ENCODE data around the gene FBXO36.

FBXO36 gene

GRCh38 chr2:229901819-229902218 is 20.5 kb upstream of the FBXO36 start:
- TF ChIP-seq TAF1 (IDR thresholded peaks at IDR 0.05; ENCODE audit: borderline replicate concordance, insufficient read depth, low read length) = no peak
- no peak for TF ChIP-seq SIN3A (IDR thresholded peaks at IDR 0.05; ENCODE audit: borderline replicate concordance, insufficient read depth, low read length)
- no peak for TF ChIP-seq REST (IDR thresholded peaks at IDR 0.05; ENCODE audit: insufficient read depth in 1 of 2, low read depth in 2 of 2, low read length in 2 of 2)

GRCh38 chr2:229903037-229903436 is 19.3 kb upstream of the FBXO36 start:
- no peak for TF ChIP-seq TAF1 (IDR thresholded peaks at IDR 0.05; ENCODE audit: borderline replicate concordance, insufficient read depth, low read length)
- TF ChIP-seq SIN3A (IDR thresholded peaks at IDR 0.05; ENCODE audit: borderline replicate concordance, insufficient read depth, low read length) = no peak
- TF ChIP-seq REST (IDR thresholded peaks at IDR 0.05; ENCODE audit: insufficient read depth in 1 of 2, low read depth in 2 of 2, low read length in 2 of 2) = no peak
- TF ChIP-seq FOXP2 (optimal IDR thresholded peaks at IDR 0.05; ENCODE audit: borderline replicate concordance, extremely low read depth, extremely low read length, insufficient read depth) = no peak
- no peak for TF ChIP-seq POLR2AphosphoS5 (IDR thresholded peaks at IDR 0.05; ENCODE audit: low read depth, low read length)

- TF ChIP-seq TAF1 (IDR thresholded peaks at IDR 0.05; ENCODE audit: borderline replicate concordance, insufficient read depth, low read length) = no peak
- TF ChIP-seq POLR2AphosphoS5 (IDR thresholded peaks at IDR 0.05; ENCODE audit: low read depth, low read length) = no peak
These were observed 16.7 kb upstream of the FBXO36 start for GRCh38 chr2:229905601-229906000.

GRCh38 chr2:229909090-229909489 is 13.2 kb upstream of the FBXO36 start:
- no peak for TF ChIP-seq FOXP2 (optimal IDR thresholded peaks at IDR 0.05; ENCODE audit: borderline replicate concordance, extremely low read depth, extremely low read length, insufficient read depth)
- TF ChIP-seq TAF1 (IDR thresholded peaks at IDR 0.05; ENCODE audit: borderline replicate concordance, insufficient read depth, low read length) = no peak
- TF ChIP-seq REST (IDR thresholded peaks at IDR 0.05; ENCODE audit: insufficient read depth in 1 of 2, low read depth in 2 of 2, low read length in 2 of 2) = no peak
- no peak for TF ChIP-seq POLR2AphosphoS5 (IDR thresholded peaks at IDR 0.05; ENCODE audit: low read depth, low read length)
- no peak for TF ChIP-seq SIN3A (IDR thresholded peaks at IDR 0.05; ENCODE audit: borderline replicate concordance, insufficient read depth, low read length)

GRCh38 chr2:229910147-229910831 is 12.0 kb upstream of the FBXO36 start:
- TF ChIP-seq SIN3A (IDR thresholded peaks at IDR 0.05; ENCODE audit: borderline replicate concordance, insufficient read depth, low read length) (no peak), TAF1 (IDR thresholded peaks at IDR 0.05; ENCODE audit: borderline replicate concordance, insufficient read depth, low read length) (no peak), POLR2AphosphoS5 (IDR thresholded peaks at IDR 0.05; ENCODE audit: low read depth, low read length) (no peak), FOXP2 (optimal IDR thresholded peaks at IDR 0.05; ENCODE audit: borderline replicate concordance, extremely low read depth, extremely low read length, insufficient read depth) (no peak), REST (IDR thresholded peaks at IDR 0.05; ENCODE audit: insufficient read depth in 1 of 2, low read depth in 2 of 2, low read length in 2 of 2) (no peak)

All from PFSK-1 (cell line).